ENCODE measurements around the gene SLC11A1. TPM values are rescaled to one million over a fixed set of nuclear protein-coding genes. Genes with fewer than 3 reads are reported as not detected.
A peak's percentile ranks its signal among the peaks of the same experiment; 100 is the strongest.

The SLC11A1 gene
- total RNA-seq, 2 donors from 2014 or later = 122 to 190 TPM

GRCh38 chr2:218396688-218397462 lies 14.8 kb downstream of the SLC11A1 start:
- Histone ChIP-seq H3K4me3 (peak overlapping the region; percentile 79), H3K9me3 (no peaks in the 10 kb centered on the region), H3K36me3 (peaks cover 5% of the 10 kb centered on the region), H3K4me1 (ENCODE audit: control insufficient read depth in 1 of 2, low read depth in 2 of 2) (peaks cover 14 to 24% of the 10 kb centered on the region in 2 donors), H3K27me3 (replicated peaks; ENCODE audit: insufficient read depth) (no peaks in the 10 kb centered on the region), H3K27ac (peak overlapping the region; percentile 99 to 100)
- ATAC-seq (ENCODE audit: insufficient number of reproducible peaks, low FRiP score, low read depth) (no peak), DNase-seq (ENCODE audit: low spot score) (no peak)
- no peak for TF ChIP-seq CTCF (IDR thresholded peaks at IDR 0.05)

DNA sequence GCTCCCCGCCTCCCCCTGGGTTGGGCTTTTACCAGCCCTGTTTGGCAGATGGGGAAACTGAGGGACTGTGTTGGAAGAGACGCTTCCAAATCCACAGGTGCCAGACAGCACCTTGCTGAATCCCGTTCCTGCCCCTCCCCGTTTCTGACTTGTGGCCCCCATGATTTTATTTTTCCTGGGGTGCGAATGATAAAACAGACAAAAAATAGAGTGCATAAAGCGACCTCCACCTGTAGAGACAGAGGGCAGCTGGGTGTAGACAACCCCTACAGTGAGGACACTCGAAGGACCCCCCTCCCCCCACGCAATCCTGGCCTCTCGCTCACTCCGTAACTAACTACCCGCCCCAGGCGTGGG lies 15.4 kb downstream of the SLC11A1 start:
- H3K27ac ChIP-seq = peak overlapping the region; percentile 99 to 100
- H3K36me3 ChIP-seq = peaks cover 9% of the 10 kb centered on the region
- H3K4me1 ChIP-seq (ENCODE audit: control insufficient read depth in 1 of 2, low read depth in 2 of 2) = peaks cover 15 to 30% of the 10 kb centered on the region in 2 donors
- H3K4me3 ChIP-seq = peak overlapping the region; percentile 79
- ATAC-seq (ENCODE audit: insufficient number of reproducible peaks, low FRiP score, low read depth) (no peak), DNase-seq (ENCODE audit: low spot score) (no peak)
- no peaks in the 10 kb centered on the region for H3K9me3 ChIP-seq
- H3K27me3 ChIP-seq (replicated peaks; ENCODE audit: insufficient read depth) = no peaks in the 10 kb centered on the region
- TF ChIP-seq CTCF (IDR thresholded peaks at IDR 0.05) = no peak

DNA sequence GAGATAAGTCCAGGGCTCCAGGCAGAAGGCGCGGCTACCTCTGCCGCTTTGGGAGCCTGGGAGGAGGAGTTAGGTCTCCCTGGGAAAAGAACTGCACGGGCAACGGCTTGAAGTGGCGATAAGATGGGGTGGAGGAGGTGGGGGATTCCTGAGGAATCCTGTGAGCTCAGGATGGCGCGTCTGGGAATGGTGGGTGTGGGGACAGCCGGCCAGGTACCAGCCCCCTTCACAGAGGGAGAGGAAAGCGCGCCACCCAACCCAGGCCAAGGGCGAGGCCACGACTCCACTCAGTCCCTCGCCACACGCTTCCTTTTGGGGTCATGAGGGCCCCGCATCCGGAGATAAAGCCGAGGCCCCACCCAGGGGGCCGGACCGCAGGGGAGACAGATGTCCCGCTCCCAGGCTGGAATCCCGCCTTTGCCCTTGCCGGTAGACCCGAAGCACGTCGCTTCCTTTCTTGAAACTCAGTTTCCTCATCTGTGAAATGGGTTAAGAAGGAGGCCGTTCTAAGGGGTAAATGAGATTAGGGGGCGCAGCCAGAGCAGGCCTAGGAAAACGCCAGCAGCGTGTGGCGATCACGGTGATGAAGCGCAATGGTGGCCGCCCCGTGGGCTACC lies 15.9 kb downstream of the SLC11A1 start:
- no peak for TF ChIP-seq CTCF (IDR thresholded peaks at IDR 0.05)
- no peak for ATAC-seq (ENCODE audit: insufficient number of reproducible peaks, low FRiP score, low read depth)
- H3K9me3 ChIP-seq = no peaks in the 10 kb centered on the region
- no peak for DNase-seq (ENCODE audit: low spot score)
- peak overlapping the region; percentile 79 for H3K4me3 ChIP-seq
- H3K4me1 ChIP-seq (ENCODE audit: control insufficient read depth in 1 of 2, low read depth in 2 of 2) = peaks cover 15 to 35% of the 10 kb centered on the region in 2 donors
- H3K36me3 ChIP-seq = peaks cover 14% of the 10 kb centered on the region
- H3K27me3 ChIP-seq (replicated peaks; ENCODE audit: insufficient read depth) = no peaks in the 10 kb centered on the region
- H3K27ac ChIP-seq = peak overlapping the region; percentile 99 to 100

DNA sequence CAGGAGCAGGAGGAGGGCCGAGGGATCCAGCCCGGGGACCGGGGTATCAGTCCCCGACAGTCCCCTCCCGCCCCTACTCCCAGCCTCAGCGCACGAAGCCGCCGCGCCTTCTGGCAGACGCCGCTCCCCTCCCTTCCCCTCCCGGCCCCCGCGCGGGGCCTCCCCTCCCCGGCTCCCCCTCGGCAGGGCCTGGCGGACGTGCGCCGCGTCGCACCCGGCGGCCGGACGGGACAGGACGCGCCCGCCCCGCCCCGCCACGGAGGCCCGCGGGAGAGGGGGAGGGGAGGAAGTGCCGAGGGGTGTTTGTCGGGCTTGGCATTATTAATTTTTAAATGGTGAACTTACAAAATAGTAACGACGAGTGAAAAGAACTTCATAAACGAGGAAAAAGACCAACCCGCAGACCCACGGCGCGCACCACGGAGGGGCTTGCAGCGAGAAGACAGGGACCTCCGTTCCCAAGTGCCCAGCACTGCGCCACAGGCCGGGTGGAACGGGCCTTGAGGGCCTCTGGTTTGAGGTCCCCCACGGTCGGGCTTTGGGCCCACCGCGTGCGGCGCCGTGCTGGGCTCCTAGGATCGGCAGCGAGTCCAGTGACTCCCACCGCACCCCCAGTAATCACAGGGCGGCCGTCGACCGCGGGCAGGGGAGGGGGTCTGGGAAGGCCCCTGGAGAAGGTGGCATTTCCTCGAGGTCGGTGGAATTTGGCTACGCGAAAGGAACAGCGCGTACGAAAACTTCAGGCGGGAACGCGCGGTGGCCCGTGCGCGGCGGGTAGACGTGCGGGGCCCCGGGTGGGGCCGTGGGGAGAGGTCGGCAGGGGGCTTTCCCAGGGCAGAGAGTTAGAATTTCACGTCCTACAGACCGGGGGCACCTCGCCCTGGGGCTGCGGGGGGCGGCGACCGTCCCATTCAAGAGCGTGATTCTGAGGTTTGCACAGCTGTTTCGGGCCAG lies 16.6 kb downstream of the SLC11A1 start:
- Histone ChIP-seq H3K4me1 (ENCODE audit: control insufficient read depth in 1 of 2, low read depth in 2 of 2) (peaks cover 15 to 40% of the 10 kb centered on the region in 2 donors), H3K9me3 (no peaks in the 10 kb centered on the region), H3K27me3 (replicated peaks; ENCODE audit: insufficient read depth) (no peaks in the 10 kb centered on the region), H3K27ac (peak overlapping the region; percentile 99 to 100), H3K36me3 (peaks cover 21% of the 10 kb centered on the region), H3K4me3 (peak overlapping the region; percentile 79)
- TF ChIP-seq CTCF (IDR thresholded peaks at IDR 0.05) = peak; percentile 11
- DNase-seq (ENCODE audit: low spot score) (no peak), ATAC-seq (ENCODE audit: insufficient number of reproducible peaks, low FRiP score, low read depth) (peak; percentile 28)
